ENCODE results near the gene CHRNB2.

CHRNB2 gene

GRCh38 chr1:154607106-154607608 is 39.6 kb downstream of the CHRNB2 start:
- no peak for TF ChIP-seq CTCF (IDR thresholded peaks at IDR 0.05; ENCODE audit: low read depth, low read length)
- H3K4me3 ChIP-seq (ENCODE audit: low read depth, low read length), result peak overlapping the region; percentile 86

- no peak for TF ChIP-seq CTCF (IDR thresholded peaks at IDR 0.05; ENCODE audit: low read depth, low read length)
- H3K4me3 ChIP-seq (ENCODE audit: low read depth, low read length), result peak within 1 kb of the TSS; percentile 86
Measured at GRCh38 chr1:154607609-154608396, 40.2 kb downstream of the CHRNB2 start, which contains the start of gene ADAR. TSS of gene ADAR (minus strand) at chr1:154608186. CDS start at chr1:154608006, 180 bp downstream.

GRCh38 chr1:154608397-154609270 is 41.1 kb downstream of the CHRNB2 start:
- no peak for TF ChIP-seq CTCF (IDR thresholded peaks at IDR 0.05; ENCODE audit: low read depth, low read length)
- peak overlapping the region; percentile 86 for H3K4me3 ChIP-seq (ENCODE audit: low read depth, low read length)

- no peak for TF ChIP-seq CTCF (IDR thresholded peaks at IDR 0.05; ENCODE audit: low read depth, low read length)
- no peak overlapping the region for H3K4me3 ChIP-seq (ENCODE audit: low read depth, low read length)
Measured at GRCh38 chr1:154609398-154610380, 42.1 kb downstream of the CHRNB2 start.

GRCh38 chr1:154611150-154611862 is 43.7 kb downstream of the CHRNB2 start:
- H3K4me3 ChIP-seq (ENCODE audit: low read depth, low read length), result no peak overlapping the region
- TF ChIP-seq CTCF (IDR thresholded peaks at IDR 0.05; ENCODE audit: low read depth, low read length), result no peak

- no peak overlapping the region for H3K4me3 ChIP-seq (ENCODE audit: low read depth, low read length)
- no peak for TF ChIP-seq CTCF (IDR thresholded peaks at IDR 0.05; ENCODE audit: low read depth, low read length)
Measured at GRCh38 chr1:154614247-154614646, 46.7 kb downstream of the CHRNB2 start.

Data from WI38 (cell line).